ENCODE measurements around the gene CYP27C1.
"Not testable (repeated sequence)": the region's sequence is repeated elsewhere in the genome, so short reads cannot be mapped to it uniquely, and the experiment has no call there.

Gene CYP27C1, protein sequence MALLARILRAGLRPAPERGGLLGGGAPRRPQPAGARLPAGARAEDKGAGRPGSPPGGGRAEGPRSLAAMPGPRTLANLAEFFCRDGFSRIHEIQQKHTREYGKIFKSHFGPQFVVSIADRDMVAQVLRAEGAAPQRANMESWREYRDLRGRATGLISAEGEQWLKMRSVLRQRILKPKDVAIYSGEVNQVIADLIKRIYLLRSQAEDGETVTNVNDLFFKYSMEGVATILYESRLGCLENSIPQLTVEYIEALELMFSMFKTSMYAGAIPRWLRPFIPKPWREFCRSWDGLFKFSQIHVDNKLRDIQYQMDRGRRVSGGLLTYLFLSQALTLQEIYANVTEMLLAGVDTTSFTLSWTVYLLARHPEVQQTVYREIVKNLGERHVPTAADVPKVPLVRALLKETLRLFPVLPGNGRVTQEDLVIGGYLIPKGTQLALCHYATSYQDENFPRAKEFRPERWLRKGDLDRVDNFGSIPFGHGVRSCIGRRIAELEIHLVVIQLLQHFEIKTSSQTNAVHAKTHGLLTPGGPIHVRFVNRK

DNA sequence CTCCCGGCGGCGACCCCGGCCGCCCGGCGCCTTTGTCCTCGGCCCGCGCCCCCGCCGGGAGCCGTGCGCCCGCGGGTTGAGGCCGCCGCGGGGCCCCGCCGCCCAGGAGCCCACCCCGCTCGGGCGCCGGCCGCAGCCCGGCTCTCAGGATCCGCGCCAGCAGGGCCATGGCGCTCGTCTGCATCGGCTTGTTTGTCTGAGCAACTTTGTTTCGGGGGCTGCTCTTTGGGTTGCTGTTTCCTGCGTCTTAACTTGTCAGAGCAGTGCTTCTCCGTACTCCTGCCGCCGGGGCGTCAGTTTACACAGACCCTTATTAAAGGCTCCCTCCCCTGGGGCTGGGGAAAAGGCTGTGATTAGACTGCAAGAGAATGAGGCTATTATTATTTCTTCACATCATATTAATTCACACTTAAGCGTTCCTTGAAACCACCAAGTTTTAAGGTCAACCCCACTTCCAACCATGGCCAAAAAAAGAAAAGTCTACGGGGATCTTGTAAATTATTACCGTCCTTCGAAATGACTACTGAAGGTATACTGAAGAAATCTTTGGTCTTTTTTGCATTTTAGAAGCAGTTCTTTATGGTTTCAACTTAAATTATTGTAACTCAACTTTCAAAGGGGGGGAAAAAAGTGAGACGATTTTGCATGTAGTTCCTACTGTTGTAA lies at the start of gene CYP27C1:
Gene CYP27C1, minus strand, starts transcription at position 198 of the 666 bp plus-strand sequence. Its CDS starts 29 bp downstream, at position 169.
- Histone ChIP-seq H3K36me3 (ENCODE audit: control insufficient read depth in 1 of 2, insufficient read depth in 2 of 2, low read length in 2 of 2) (no peaks in the 10 kb centered on the region), H3K9ac (ENCODE audit: low read depth in 1 of 2, low read length in 2 of 2) (no peak within 1 kb of the TSS), H3K9me3 (ENCODE audit: control insufficient read depth in 1 of 2, low read length in 2 of 2) (no peaks in the 10 kb centered on the region), H3K4me1 (ENCODE audit: control insufficient read depth in 1 of 2, insufficient read depth in 2 of 2, low read length in 2 of 2) (peaks cover 0 to 11% of the 10 kb centered on the region in 2 donors), H3K27ac (ENCODE audit: low read depth, low read length) (no peak within 1 kb of the TSS), H3K4me3 (ENCODE audit: low read depth in 1 of 2, low read length in 2 of 2) (peak within 1 kb of the TSS; percentile 15 to 43), H3K27me3 (ENCODE audit: control insufficient read depth in 1 of 2, insufficient read depth in 2 of 2, low read length in 2 of 2) (peaks cover 50 to 59% of the 10 kb centered on the region in 2 donors)

DNA sequence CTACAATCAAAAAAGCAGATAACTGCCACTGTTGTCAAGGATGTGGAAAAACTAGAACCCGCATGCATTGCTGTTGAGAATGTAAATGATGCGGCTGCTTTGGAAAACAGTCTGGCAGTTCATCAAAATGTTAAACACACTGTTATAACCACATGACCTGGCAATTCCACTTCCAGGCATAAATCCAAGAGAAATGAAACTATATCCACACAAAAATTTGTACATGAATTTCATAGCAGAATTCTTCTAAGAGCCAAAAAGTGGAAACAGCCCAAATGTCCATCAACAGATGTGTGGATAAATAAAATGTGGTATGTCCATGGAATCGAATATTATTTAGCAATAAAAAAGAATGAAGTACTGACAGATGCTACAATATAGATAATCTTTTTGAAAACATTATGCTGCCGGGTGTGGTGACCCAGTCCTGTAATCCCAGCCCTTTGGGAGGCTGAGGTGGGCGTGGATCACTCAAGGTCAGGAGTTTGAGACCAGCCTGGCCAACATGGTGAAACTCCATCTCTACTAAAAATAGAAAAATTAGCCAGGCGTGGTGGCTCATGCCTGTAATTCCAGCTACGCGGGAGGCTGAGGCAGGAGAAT lies 41.8 kb upstream of the CYP27C1 start:
- no peaks in the 10 kb centered on the region for H3K27me3 ChIP-seq (ENCODE audit: control insufficient read depth in 1 of 2, insufficient read depth in 2 of 2, low read length in 2 of 2)
- no peak overlapping the region for H3K27ac ChIP-seq (ENCODE audit: low read depth, low read length)
- peaks cover 19 to 51% of the 10 kb centered on the region in 2 donors for H3K36me3 ChIP-seq (ENCODE audit: control insufficient read depth in 1 of 2, insufficient read depth in 2 of 2, low read length in 2 of 2)
- H3K9ac ChIP-seq (ENCODE audit: low read depth in 1 of 2, low read length in 2 of 2), result no peak overlapping the region
- no peaks in the 10 kb centered on the region for H3K4me1 ChIP-seq (ENCODE audit: control insufficient read depth in 1 of 2, insufficient read depth in 2 of 2, low read length in 2 of 2)
- no peaks in the 10 kb centered on the region for H3K9me3 ChIP-seq (ENCODE audit: control insufficient read depth in 1 of 2, low read length in 2 of 2)
- H3K4me3 ChIP-seq (ENCODE audit: low read depth in 1 of 2, low read length in 2 of 2), result no peak overlapping the region

DNA sequence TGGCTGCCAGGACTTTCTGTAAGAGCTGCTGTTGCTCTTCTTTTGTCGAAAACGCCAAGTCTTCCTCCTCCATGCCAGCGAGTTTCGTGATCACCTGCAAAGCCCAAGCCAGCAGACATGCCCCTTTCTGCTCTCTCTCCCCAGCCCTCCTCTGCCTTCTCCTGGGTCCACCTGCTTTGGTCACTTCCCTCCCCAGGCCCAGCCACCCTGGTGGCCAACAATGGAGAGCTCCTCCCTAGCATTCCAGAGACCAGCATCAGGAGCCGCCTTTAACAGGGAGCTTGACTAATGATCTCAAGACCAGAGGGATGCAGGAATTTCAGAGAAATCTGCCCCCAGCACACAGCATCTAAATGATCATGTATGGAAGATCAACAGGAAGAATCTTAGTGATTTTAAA lies 39.3 kb upstream of the CYP27C1 start:
- Histone ChIP-seq H3K9me3 (ENCODE audit: control insufficient read depth in 1 of 2, low read length in 2 of 2) (no peaks in the 10 kb centered on the region), H3K4me3 (ENCODE audit: low read depth in 1 of 2, low read length in 2 of 2) (no peak overlapping the region), H3K9ac (ENCODE audit: low read depth in 1 of 2, low read length in 2 of 2) (no peak overlapping the region), H3K36me3 (ENCODE audit: control insufficient read depth in 1 of 2, insufficient read depth in 2 of 2, low read length in 2 of 2) (peaks cover 19 to 55% of the 10 kb centered on the region in 2 donors), H3K27me3 (ENCODE audit: control insufficient read depth in 1 of 2, insufficient read depth in 2 of 2, low read length in 2 of 2) (no peaks in the 10 kb centered on the region), H3K27ac (ENCODE audit: low read depth, low read length) (no peak overlapping the region), H3K4me1 (ENCODE audit: control insufficient read depth in 1 of 2, insufficient read depth in 2 of 2, low read length in 2 of 2) (no peaks in the 10 kb centered on the region)

DNA sequence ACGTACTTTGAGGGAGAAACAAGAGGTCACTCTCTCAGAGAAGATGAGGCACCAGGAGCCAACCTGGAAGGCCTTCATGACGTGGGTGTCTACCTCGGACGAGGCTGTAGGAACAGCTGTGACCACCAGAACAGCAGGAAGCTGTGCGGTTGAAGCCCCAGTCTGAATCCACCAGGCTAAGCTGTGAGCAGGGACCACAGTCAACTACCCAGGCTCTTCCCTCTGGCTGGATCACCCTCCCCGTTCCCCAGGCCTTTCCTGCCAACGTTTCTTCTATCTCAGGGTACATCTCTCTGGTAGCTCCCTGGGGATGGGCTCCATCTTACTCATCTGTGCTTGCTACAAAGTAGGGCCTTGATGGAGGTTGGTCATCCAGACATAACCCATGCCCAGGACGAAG lies 36.8 kb upstream of the CYP27C1 start:
- Histone ChIP-seq H3K4me1 (ENCODE audit: control insufficient read depth in 1 of 2, insufficient read depth in 2 of 2, low read length in 2 of 2) (no peaks in the 10 kb centered on the region), H3K27me3 (ENCODE audit: control insufficient read depth in 1 of 2, insufficient read depth in 2 of 2, low read length in 2 of 2) (no peaks in the 10 kb centered on the region), H3K9ac (ENCODE audit: low read depth in 1 of 2, low read length in 2 of 2) (no peak overlapping the region), H3K36me3 (ENCODE audit: control insufficient read depth in 1 of 2, insufficient read depth in 2 of 2, low read length in 2 of 2) (peaks cover 19 to 50% of the 10 kb centered on the region in 2 donors), H3K27ac (ENCODE audit: low read depth, low read length) (no peak overlapping the region), H3K9me3 (ENCODE audit: control insufficient read depth in 1 of 2, low read length in 2 of 2) (no peaks in the 10 kb centered on the region), H3K4me3 (ENCODE audit: low read depth in 1 of 2, low read length in 2 of 2) (no peak overlapping the region)

DNA sequence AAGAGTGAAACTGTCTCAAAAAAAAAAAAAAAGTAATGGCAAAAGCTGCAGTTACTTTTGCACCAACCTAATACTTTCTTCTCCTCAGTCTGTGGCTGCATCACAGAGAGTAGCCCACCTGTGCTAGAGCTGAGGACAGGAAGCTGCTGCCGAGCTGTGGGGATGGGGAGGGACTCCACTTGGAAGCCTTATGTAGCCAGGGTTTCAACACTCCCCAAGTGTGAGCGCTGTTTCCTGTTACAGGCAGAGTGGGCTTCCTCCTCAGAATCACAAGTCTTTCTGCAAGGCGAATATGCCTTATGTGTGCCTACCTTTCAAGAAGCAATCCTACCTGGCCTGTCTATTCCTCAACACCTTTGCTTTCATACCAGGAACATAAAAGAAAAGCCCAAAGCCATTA lies 36.3 kb upstream of the CYP27C1 start:
- Histone ChIP-seq H3K9ac (ENCODE audit: low read depth in 1 of 2, low read length in 2 of 2) (no peak overlapping the region), H3K9me3 (ENCODE audit: control insufficient read depth in 1 of 2, low read length in 2 of 2) (no peaks in the 10 kb centered on the region), H3K4me1 (ENCODE audit: control insufficient read depth in 1 of 2, insufficient read depth in 2 of 2, low read length in 2 of 2) (no peaks in the 10 kb centered on the region), H3K27ac (ENCODE audit: low read depth, low read length) (no peak overlapping the region), H3K36me3 (ENCODE audit: control insufficient read depth in 1 of 2, insufficient read depth in 2 of 2, low read length in 2 of 2) (peaks cover 19 to 46% of the 10 kb centered on the region in 2 donors), H3K27me3 (ENCODE audit: control insufficient read depth in 1 of 2, insufficient read depth in 2 of 2, low read length in 2 of 2) (no peaks in the 10 kb centered on the region), H3K4me3 (ENCODE audit: low read depth in 1 of 2, low read length in 2 of 2) (no peak overlapping the region)

DNA sequence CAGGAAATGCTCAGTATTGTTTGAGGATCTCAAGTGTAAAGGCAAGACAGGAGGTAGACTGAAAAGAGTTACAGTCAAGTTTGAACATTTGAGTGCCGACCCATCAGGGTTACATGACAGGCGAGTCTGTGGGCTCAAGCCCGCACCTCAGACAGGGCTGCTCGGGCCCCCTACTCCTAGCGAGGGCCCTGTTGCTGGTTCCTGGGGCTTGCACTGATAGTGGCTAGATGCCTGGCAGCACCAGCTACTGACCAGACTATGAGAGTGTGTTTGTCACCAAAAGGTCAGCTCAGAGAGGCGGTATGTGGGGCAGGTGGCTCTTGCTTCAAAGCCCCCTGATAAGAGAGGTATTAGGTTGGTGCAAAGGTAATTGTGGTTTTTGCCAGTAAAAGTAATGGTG lies 35.6 kb upstream of the CYP27C1 start:
- H3K9ac ChIP-seq (ENCODE audit: low read depth in 1 of 2, low read length in 2 of 2), result no peak overlapping the region
- H3K9me3 ChIP-seq (ENCODE audit: control insufficient read depth in 1 of 2, low read length in 2 of 2), result no peaks in the 10 kb centered on the region
- H3K27me3 ChIP-seq (ENCODE audit: control insufficient read depth in 1 of 2, insufficient read depth in 2 of 2, low read length in 2 of 2), result no peaks in the 10 kb centered on the region
- H3K27ac ChIP-seq (ENCODE audit: low read depth, low read length), result no peak overlapping the region
- H3K4me3 ChIP-seq (ENCODE audit: low read depth in 1 of 2, low read length in 2 of 2), result no peak overlapping the region
- no peaks in the 10 kb centered on the region for H3K4me1 ChIP-seq (ENCODE audit: control insufficient read depth in 1 of 2, insufficient read depth in 2 of 2, low read length in 2 of 2)
- H3K36me3 ChIP-seq (ENCODE audit: control insufficient read depth in 1 of 2, insufficient read depth in 2 of 2, low read length in 2 of 2), result peaks cover 12 to 39% of the 10 kb centered on the region in 2 donors

DNA sequence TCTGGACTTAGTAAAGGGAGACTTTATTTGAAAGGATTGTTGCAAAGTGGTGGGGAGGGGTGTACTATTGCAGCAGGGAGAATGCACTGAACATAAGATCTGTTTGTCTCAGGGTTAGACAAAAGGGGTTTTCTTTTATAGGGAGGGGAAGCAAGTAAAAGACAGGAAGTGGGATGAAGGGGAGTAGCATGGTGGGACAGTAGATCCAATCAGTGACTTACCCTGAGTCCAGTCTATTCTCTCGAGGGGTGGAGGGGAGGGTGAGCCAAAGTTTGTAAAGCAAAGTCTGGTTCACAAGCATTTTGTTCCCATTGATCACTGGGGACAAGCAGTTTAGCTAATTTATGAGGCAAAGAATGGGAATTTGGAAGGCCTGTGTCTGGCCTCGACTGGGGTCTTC lies 35.0 kb upstream of the CYP27C1 start:
- Histone ChIP-seq H3K27me3 (ENCODE audit: control insufficient read depth in 1 of 2, insufficient read depth in 2 of 2, low read length in 2 of 2) (no peaks in the 10 kb centered on the region), H3K36me3 (ENCODE audit: control insufficient read depth in 1 of 2, insufficient read depth in 2 of 2, low read length in 2 of 2) (peaks cover 9 to 34% of the 10 kb centered on the region in 2 donors), H3K4me1 (ENCODE audit: control insufficient read depth in 1 of 2, insufficient read depth in 2 of 2, low read length in 2 of 2) (no peaks in the 10 kb centered on the region)

DNA sequence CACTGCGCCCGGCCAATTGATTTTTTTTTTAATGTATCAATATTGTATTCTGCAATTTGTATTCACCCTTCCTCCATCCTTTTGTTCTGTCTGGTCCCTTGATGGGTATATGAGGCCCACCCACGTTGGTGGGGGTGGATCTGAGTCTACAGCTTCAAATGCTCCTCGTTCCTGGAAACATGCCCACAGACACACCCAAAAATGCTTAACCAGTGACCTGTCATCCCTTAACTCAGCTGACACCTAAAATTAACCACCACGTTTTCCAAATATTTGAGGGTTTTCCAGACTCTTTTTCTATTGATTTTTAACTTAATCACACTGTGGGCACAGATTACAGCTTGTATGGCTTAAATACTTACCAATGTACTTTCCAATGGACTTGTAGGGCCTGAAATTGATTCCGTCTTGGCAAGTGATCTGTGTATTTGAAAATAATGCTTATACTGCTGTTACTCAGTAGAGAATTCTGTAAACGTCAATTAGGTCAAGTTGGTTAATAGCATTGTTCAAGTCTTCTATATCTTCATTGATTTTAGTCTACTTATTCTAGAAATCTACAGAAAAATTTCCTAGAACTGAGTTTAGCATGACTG lies 34.4 kb upstream of the CYP27C1 start:
- H3K27me3 ChIP-seq (ENCODE audit: control insufficient read depth in 1 of 2, insufficient read depth in 2 of 2, low read length in 2 of 2), result no peaks in the 10 kb centered on the region
- H3K9ac ChIP-seq (ENCODE audit: low read depth in 1 of 2, low read length in 2 of 2), result no peak overlapping the region
- H3K4me1 ChIP-seq (ENCODE audit: control insufficient read depth in 1 of 2, insufficient read depth in 2 of 2, low read length in 2 of 2), result no peaks in the 10 kb centered on the region
- H3K27ac ChIP-seq (ENCODE audit: low read depth, low read length), result no peak overlapping the region
- no peaks in the 10 kb centered on the region for H3K9me3 ChIP-seq (ENCODE audit: control insufficient read depth in 1 of 2, low read length in 2 of 2)
- no peak overlapping the region for H3K4me3 ChIP-seq (ENCODE audit: low read depth in 1 of 2, low read length in 2 of 2)
- peaks cover 7 to 27% of the 10 kb centered on the region in 2 donors for H3K36me3 ChIP-seq (ENCODE audit: control insufficient read depth in 1 of 2, insufficient read depth in 2 of 2, low read length in 2 of 2)

More for the DNA sequence above, 35.0 kb upstream of the CYP27C1 start:
- H3K4me3 ChIP-seq (ENCODE audit: low read depth in 1 of 2, low read length in 2 of 2), result no peak overlapping the region
- H3K27ac ChIP-seq (ENCODE audit: low read depth, low read length), result no peak overlapping the region
- H3K9ac ChIP-seq (ENCODE audit: low read depth in 1 of 2, low read length in 2 of 2), result no peak overlapping the region
- H3K9me3 ChIP-seq (ENCODE audit: control insufficient read depth in 1 of 2, low read length in 2 of 2), result no peaks in the 10 kb centered on the region

DNA sequence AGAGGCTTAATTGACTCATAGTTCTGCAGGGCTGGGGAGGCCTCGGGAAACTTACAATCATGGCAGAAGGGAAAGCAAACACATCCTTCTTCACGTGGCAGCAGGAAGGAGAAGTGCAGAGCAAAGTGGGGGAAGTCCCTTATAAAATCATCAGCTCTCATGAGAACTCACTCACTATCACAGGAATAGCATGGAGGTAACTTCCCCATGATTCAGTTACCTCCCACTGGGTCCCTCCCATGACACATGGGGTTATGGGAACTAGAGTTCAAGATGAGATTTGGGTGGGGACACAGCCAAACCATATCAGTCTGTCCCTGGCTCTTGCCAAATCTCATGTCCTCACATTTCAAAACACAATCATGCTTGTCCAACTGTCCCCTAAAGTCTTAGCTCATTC lies 21.1 kb upstream of the CYP27C1 start:
- H3K9ac ChIP-seq (ENCODE audit: low read depth in 1 of 2, low read length in 2 of 2); H3K4me1 ChIP-seq (ENCODE audit: control insufficient read depth in 1 of 2, insufficient read depth in 2 of 2, low read length in 2 of 2); H3K36me3 ChIP-seq (ENCODE audit: control insufficient read depth in 1 of 2, insufficient read depth in 2 of 2, low read length in 2 of 2); H3K27me3 ChIP-seq (ENCODE audit: control insufficient read depth in 1 of 2, insufficient read depth in 2 of 2, low read length in 2 of 2); H3K27ac ChIP-seq (ENCODE audit: low read depth, low read length); H3K9me3 ChIP-seq (ENCODE audit: control insufficient read depth in 1 of 2, low read length in 2 of 2); H3K4me3 ChIP-seq (ENCODE audit: low read depth in 1 of 2, low read length in 2 of 2): not testable (repeated sequence)

DNA sequence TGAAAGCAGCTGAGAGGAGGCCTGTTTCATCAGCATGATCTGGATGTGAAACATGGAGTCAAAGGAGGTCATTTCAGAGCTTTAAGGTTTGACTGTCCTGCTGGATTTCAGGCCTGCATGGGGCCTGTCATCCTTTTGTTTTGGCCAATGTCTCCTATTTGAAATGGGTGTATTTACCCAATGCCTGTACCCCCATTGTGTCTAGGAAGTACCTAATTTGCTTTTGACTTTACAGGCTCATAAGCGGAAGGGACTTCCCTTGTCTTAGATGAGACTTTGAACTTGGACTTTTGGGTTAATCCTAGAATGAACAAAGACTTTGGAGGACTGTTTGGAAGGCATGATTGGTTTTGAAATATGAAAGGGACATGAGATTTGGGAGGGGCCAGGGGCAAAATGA lies 19.3 kb upstream of the CYP27C1 start:
- no peak overlapping the region for H3K27ac ChIP-seq (ENCODE audit: low read depth, low read length)
- H3K4me3 ChIP-seq (ENCODE audit: low read depth in 1 of 2, low read length in 2 of 2), result no peak overlapping the region
- no peak overlapping the region for H3K9ac ChIP-seq (ENCODE audit: low read depth in 1 of 2, low read length in 2 of 2)
- H3K9me3 ChIP-seq (ENCODE audit: control insufficient read depth in 1 of 2, low read length in 2 of 2), result no peaks in the 10 kb centered on the region
- no peaks in the 10 kb centered on the region for H3K4me1 ChIP-seq (ENCODE audit: control insufficient read depth in 1 of 2, insufficient read depth in 2 of 2, low read length in 2 of 2)
- H3K36me3 ChIP-seq (ENCODE audit: control insufficient read depth in 1 of 2, insufficient read depth in 2 of 2, low read length in 2 of 2), result no peaks in the 10 kb centered on the region
- no peaks in the 10 kb centered on the region for H3K27me3 ChIP-seq (ENCODE audit: control insufficient read depth in 1 of 2, insufficient read depth in 2 of 2, low read length in 2 of 2)
